Body of pancreas (tissue), 4 donors: ENCODE data around the gene MGAT2. TPM values are rescaled to one million over a fixed set of nuclear protein-coding genes. Genes with fewer than 3 reads are reported as not detected.

Source experiments
- ATAC-seq: fragments of 150-250 bp; one replicate; pipeline ENCODE4 v1.9.1; 2016
- DNase-seq, 4 donors: peaks; one replicate each; pipeline ENCODE4 v3.0.0-alpha.2; 2019
- H3K27ac ChIP-seq, 4 donors: fragments of 200-600 bp; sonication (generic); 1 replicate in 3 of 4; 2 replicates in 1 of 4; pipeline versions ENCODE4 v1.5.1 to v1.6.1; 2016 to 2019; ENCODE audit warnings: mild to moderate bottlenecking in 1 of 4, mixed read lengths in 1 of 4, moderate library complexity in 1 of 4
- H3K27me3 ChIP-seq, 2 donors: fragments of 200-600 bp; sonication (generic); one replicate each; pipeline ENCODE4 v1.6.0; 2016; ENCODE audit warnings: mild to moderate bottlenecking in 1 of 2
- H3K36me3 ChIP-seq, 2 donors: fragments of 200-600 bp; sonication (generic); replicated peaks in 1 of 2; 2 replicates each; pipeline ENCODE4 v1.5.1; 2016; ENCODE audit warnings: low read depth in 2 of 2; ENCODE audit not compliant: insufficient read depth in 1 of 2
- H3K4me1 ChIP-seq: fragments of 200-600 bp; sonication (generic); one replicate; pipeline ENCODE4 v1.6.0; 2016
- H3K4me3 ChIP-seq, 2 donors: fragments of 200-600 bp; sonication (generic); 1 replicate in 1 of 2; 2 replicates in 1 of 2; pipeline ENCODE4 v1.5.1; 2016 to 2019
- H3K9me3 ChIP-seq, 3 donors: fragments of 200-600 bp; sonication (generic); 1 replicate in 2 of 3; 2 replicates in 1 of 3; pipeline ENCODE4 v1.5.1; 2016
- CTCF ChIP-seq, 7 experiments: fragments of 450-650 bp in 4 of 7; fragments of 200-600 bp in 3 of 7; sonication (generic) in 3 of 7; IDR thresholded peaks; one replicate each; pipeline ENCODE4 v1.5.1; 2016 to 2019; ENCODE audit warnings: antibody characterized with exemption in 7 of 7
- POLR2A ChIP-seq, 3 donors: fragments of 450-650 bp; IDR thresholded peaks; one replicate each; pipeline ENCODE4 v1.6.1; 2016; ENCODE audit warnings: antibody characterized with exemption in 3 of 3, mild to moderate bottlenecking in 2 of 3
- WGBS, 2 donors: methylation state at CpG; one replicate each; pipeline ENCODE4 v1.1.5; 2017; 5-methylcytosine and 5-hydroxymethylcytosine counted together
- intact Hi-C: fragments of 100-400 bp; cut with DNase I; formaldehyde crosslinking; loops from one replicate; pipeline ENCODE4 v1.15.1; 2023
- total RNA-seq, 2 donors: library from RNA; depleted of rRNA; stranded (reverse); fragments of >200 nt; gene quantifications; one replicate each; pipeline ENCODE4 v1.1.0, GENCODE V29; 2016

MGAT2 gene
- total RNA-seq, 2 donors from 2014 or later = 27.5 to 37.6 TPM

DNA sequence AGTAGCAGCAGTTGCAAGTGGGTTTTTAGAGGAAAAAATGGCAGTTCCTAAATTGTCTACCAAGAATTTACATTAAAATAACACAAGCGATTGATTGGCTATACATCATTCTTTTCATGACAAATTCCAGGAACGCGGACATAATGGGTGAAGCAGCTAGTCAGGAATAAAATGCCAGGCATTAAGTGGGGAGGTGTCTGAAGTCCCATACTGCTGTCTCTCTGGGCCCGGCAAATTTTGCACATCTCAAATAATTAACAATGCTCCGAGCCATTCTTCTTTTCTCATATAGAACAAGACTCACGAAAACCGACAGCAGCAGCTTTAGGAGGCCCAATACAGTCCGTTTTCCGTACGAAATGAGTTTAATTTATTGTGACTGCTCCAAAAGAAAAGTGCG, 869 bp upstream of the MGAT2 start:
- intact Hi-C loops = no loop called here
- no peaks in the 10 kb centered on the region for H3K9me3 ChIP-seq
- H3K27me3 ChIP-seq = no peaks in the 10 kb centered on the region
- peak overlapping the region; percentile 66 to 77 for H3K4me3 ChIP-seq
- no peak for ATAC-seq
- WGBS, 2 donors = 0% methylated on average over 11 of the region's 11 CpGs
- DNase-seq = no peak
- no peak for TF ChIP-seq POLR2A (IDR thresholded peaks at IDR 0.05)
- peak overlapping the region; percentile 83 to 98 (median 94) for H3K27ac ChIP-seq
- peaks cover 43% of the 10 kb centered on the region for H3K4me1 ChIP-seq
- H3K36me3 ChIP-seq = peaks cover 0 to 6% of the 10 kb centered on the region in 2 donors

GRCh38 chr14:49621114-49621881, 699 bp downstream of the MGAT2 start:
- Histone ChIP-seq H3K27ac (peak overlapping the region; percentile 55 to 98 (median 90)), H3K4me3 (peak overlapping the region; percentile 66 to 77), H3K9me3 (no peaks in the 10 kb centered on the region), H3K4me1 (peaks cover 43% of the 10 kb centered on the region), H3K36me3 (peaks cover 0 to 6% of the 10 kb centered on the region in 2 donors), H3K27me3 (no peaks in the 10 kb centered on the region)
- TF ChIP-seq POLR2A (IDR thresholded peaks at IDR 0.05) (no peak), CTCF (IDR thresholded peaks at IDR 0.05) (peak in 1 of 7 experiments; percentile 1)
- peak; percentile 43 for ATAC-seq
- peak; percentile 59 to 75 (median 66) for DNase-seq
- 2 to 8% methylated on average over 8 to 52 of the region's 65 CpGs for WGBS, 2 donors
- intact Hi-C loops = no loop called here

- 30 to 37% methylated on average over 3 of the region's 3 CpGs for WGBS, 2 donors
- intact Hi-C loops = no loop called here
- Histone ChIP-seq H3K9me3 (no peaks in the 10 kb centered on the region), H3K27ac (peak overlapping the region in 3 of 4 donors; percentile 83 to 98 (median 98)), H3K4me3 (peak overlapping the region; percentile 66 to 77), H3K27me3 (no peaks in the 10 kb centered on the region), H3K36me3 (peaks cover 0 to 6% of the 10 kb centered on the region in 2 donors), H3K4me1 (peaks cover 43% of the 10 kb centered on the region)
- ATAC-seq (no peak), DNase-seq (no peak)
- no peak for TF ChIP-seq CTCF (IDR thresholded peaks at IDR 0.05)
- no peak for TF ChIP-seq POLR2A (IDR thresholded peaks at IDR 0.05)
Observed at GRCh38 chr14:49622022-49622607, 1.5 kb downstream of the MGAT2 start.

- intact Hi-C loops = no loop called here
- TF ChIP-seq CTCF (IDR thresholded peaks at IDR 0.05) (no peak), POLR2A (IDR thresholded peaks at IDR 0.05) (no peak)
- DNase-seq = no peak
- Histone ChIP-seq H3K27ac (peak overlapping the region in 1 of 4 donors; percentile 47), H3K27me3 (no peaks in the 10 kb centered on the region), H3K4me1 (peaks cover 34% of the 10 kb centered on the region), H3K36me3 (peaks cover 0 to 3% of the 10 kb centered on the region in 2 donors), H3K9me3 (no peaks in the 10 kb centered on the region), H3K4me3 (peak overlapping the region in 1 of 2 donors; percentile 14)
- ATAC-seq = no peak
- WGBS, 2 donors = 21 to 41% methylated on average over 3 of the region's 3 CpGs
Observed at GRCh38 chr14:49623387-49623786, 2.8 kb downstream of the MGAT2 start.

GRCh38 chr14:49623941-49624839, 3.6 kb downstream of the MGAT2 start:
- 30 to 40% methylated on average over 6 of the region's 6 CpGs for WGBS, 2 donors

More at GRCh38 chr14:49623941-49624839, 3.6 kb downstream of the MGAT2 start:
- Histone ChIP-seq H3K9me3 (no peaks in the 10 kb centered on the region), H3K27ac (peak overlapping the region in 1 of 4 donors; percentile 47), H3K36me3 (no peaks in the 10 kb centered on the region), H3K4me3 (no peak overlapping the region), H3K4me1 (peaks cover 29% of the 10 kb centered on the region), H3K27me3 (no peaks in the 10 kb centered on the region)
- intact Hi-C loops = no loop called here
- TF ChIP-seq POLR2A (IDR thresholded peaks at IDR 0.05) (no peak), CTCF (IDR thresholded peaks at IDR 0.05) (no peak)
- DNase-seq (no peak), ATAC-seq (no peak)
